H1 (cell line): ENCODE data around the gene OR2AG1. TPM values are rescaled to one million over a fixed set of nuclear protein-coding genes. Genes with fewer than 3 reads are reported as not detected.
A peak's percentile ranks its signal among the peaks of the same experiment; 100 is the strongest.

Experiments
- CTCF ChIA-PET: fragments of 300-600 bp; sonication (Branson Sonifier 250); formaldehyde crosslinking; loops from one replicate; lab custom pipeline; 2021; ENCODE audit not compliant: partially characterized antibody; lab: Charles Lee
- POLR2A ChIA-PET: fragments of 300-600 bp; sonication (Branson Sonifier 250); formaldehyde crosslinking; loops from one replicate; lab custom pipeline; 2021; ENCODE audit warnings: inconsistent platforms; ENCODE audit not compliant: partially characterized antibody; lab: Charles Lee
- DNase-seq, 2 experiments: peaks; one replicate each; pipeline versions ENCODE4 v3.0.0 to v3.0.0-alpha.2; 2010 to 2022; ENCODE audit warnings: low spot score in 2 of 2, low read depth in 1 of 2, mixed read lengths in 1 of 2
- FAIRE-seq: peaks from 2 replicates; lab custom pipeline; 2011; peaks lifted over from hg19 to GRCh38; lab: Jason Lieb, UNC
- H2AFZ ChIP-seq: 2 replicates; pipeline ENCODE4 v1.8.1; 2012; ENCODE audit warnings: low read length, inconsistent platforms
- H2AK5ac ChIP-seq: 2 replicates; pipeline ENCODE4 v1.6.1; 2013; ENCODE audit warnings: low read depth, low read length
- H2BK120ac ChIP-seq: replicated peaks from 2 replicates; pipeline ENCODE3; 2013; ENCODE audit warnings: low read depth, low read length, inconsistent platforms
- H2BK12ac ChIP-seq: 2 replicates; pipeline ENCODE4 v1.6.1; 2013; ENCODE audit warnings: low read depth, low read length
- H2BK15ac ChIP-seq: 2 replicates; pipeline ENCODE4 v1.6.1; 2013; ENCODE audit warnings: low read length
- H2BK20ac ChIP-seq: 2 replicates; pipeline ENCODE4 v1.6.1; 2013; ENCODE audit warnings: low read length
- H2BK5ac ChIP-seq: 2 replicates; pipeline ENCODE4 v1.6.1; 2013; ENCODE audit warnings: low read depth, low read length
- H3K14ac ChIP-seq: 2 replicates; pipeline ENCODE4 v1.6.1; 2013; ENCODE audit warnings: inconsistent platforms; ENCODE audit not compliant: insufficient read length
- H3K18ac ChIP-seq: 2 replicates; pipeline ENCODE4 v1.6.1; 2013; ENCODE audit warnings: low read length; ENCODE audit errors: extremely low read depth
- H3K23ac ChIP-seq: 2 replicates; pipeline ENCODE4 v1.6.1; 2013; ENCODE audit warnings: inconsistent platforms; ENCODE audit not compliant: insufficient read length
- H3K23me2 ChIP-seq: 2 replicates; pipeline ENCODE4 v1.6.1; 2013; ENCODE audit warnings: low read depth, low read length
- H3K27ac ChIP-seq: 2 replicates; pipeline ENCODE4 v1.6.1; 2011; ENCODE audit warnings: low read depth, low read length, inconsistent platforms
- H3K27me3 ChIP-seq, 4 experiments: replicated peaks in 1 of 4; 1 replicate in 1 of 4; 2 replicates in 3 of 4; pipeline versions ENCODE4 v1.6.1 to v1.8.1; 2011 to 2013; ENCODE audit warnings: low read length in 3 of 4, mild to moderate bottlenecking in 3 of 4, inconsistent platforms in 2 of 4, mixed read lengths in 2 of 4, moderate library complexity in 1 of 4; ENCODE audit not compliant: control insufficient read depth in 3 of 4, insufficient read depth in 3 of 4; ENCODE audit errors: extremely low read depth in 1 of 4
- H3K36me3 ChIP-seq, 4 experiments: 2 replicates each; pipeline versions ENCODE4 v1.6.1 to v1.8.1; 2011 to 2013; ENCODE audit warnings: mild to moderate bottlenecking in 4 of 4, low read length in 3 of 4, moderate library complexity in 2 of 4, control low read depth in 1 of 4, inconsistent platforms in 1 of 4; ENCODE audit not compliant: insufficient read depth in 4 of 4, control insufficient read depth in 2 of 4
- H3K4ac ChIP-seq: replicated peaks from 2 replicates; pipeline ENCODE3; 2013; ENCODE audit warnings: low read length, low read depth, mixed read lengths, inconsistent platforms; ENCODE audit not compliant: insufficient read length
- H3K4me1 ChIP-seq, 4 experiments: replicated peaks in 1 of 4; 1 replicate in 1 of 4; 2 replicates in 3 of 4; pipeline versions ENCODE4 v1.6.1 to v1.8.1; 2011 to 2013; ENCODE audit warnings: low read length in 3 of 4, inconsistent platforms in 2 of 4, mixed read lengths in 1 of 4; ENCODE audit not compliant: insufficient read depth in 4 of 4, control insufficient read depth in 3 of 4
- H3K4me2 ChIP-seq, 2 experiments: 2 replicates each; pipeline versions ENCODE4 v1.6.1 to v1.8.1; 2011 to 2013; ENCODE audit warnings: low read depth in 2 of 2, low read length in 2 of 2, control low read depth in 1 of 2, inconsistent platforms in 1 of 2, mild to moderate bottlenecking in 1 of 2; ENCODE audit not compliant: insufficient read depth in 1 of 2
- H3K4me3 ChIP-seq, 4 experiments: fragments of 200-600, 300-600 bp in 1 of 4; sonication (generic), shearing (Covaris generic), sonication (Bioruptor Twin) in 1 of 4; 2 replicates each; pipeline versions ENCODE4 v1.5.1 to v1.8.1; 2011 to 2016; ENCODE audit warnings: low read length in 4 of 4, low read depth in 3 of 4, control low read depth in 2 of 4, inconsistent platforms in 2 of 4, mild to moderate bottlenecking in 2 of 4, mixed read lengths in 1 of 4, moderate library complexity in 1 of 4; ENCODE audit not compliant: insufficient read depth in 2 of 4; ENCODE audit errors: extremely low read depth in 1 of 4
- H3K56ac ChIP-seq: replicated peaks from 2 replicates; pipeline ENCODE3; 2013; ENCODE audit warnings: low read depth, mild to moderate bottlenecking, mixed read lengths, low read length, inconsistent platforms; ENCODE audit not compliant: insufficient read length
- H3K79me1 ChIP-seq: 2 replicates; pipeline ENCODE4 v1.6.1; 2013; ENCODE audit warnings: low read depth, low read length, control low read depth
- H3K79me2 ChIP-seq, 2 experiments: 2 replicates each; pipeline versions ENCODE4 v1.6.1 to v1.8.1; 2012 to 2013; ENCODE audit warnings: low read length in 2 of 2, mild to moderate bottlenecking in 2 of 2, inconsistent platforms in 1 of 2; ENCODE audit not compliant: insufficient read depth in 2 of 2, control insufficient read depth in 1 of 2
- H3K9ac ChIP-seq, 4 experiments: replicated peaks in 1 of 4; 1 replicate in 1 of 4; 2 replicates in 3 of 4; pipeline versions ENCODE4 v1.6.1 to v1.8.1; 2011 to 2013; ENCODE audit warnings: low read depth in 3 of 4, low read length in 3 of 4, control low read depth in 2 of 4, mild to moderate bottlenecking in 2 of 4, moderate library complexity in 2 of 4, inconsistent platforms in 1 of 4; ENCODE audit errors: extremely low read depth in 1 of 4
- H3K9me3 ChIP-seq, 2 experiments: 2 replicates each; pipeline versions ENCODE4 v1.6.1 to v1.8.1; 2012 to 2013; ENCODE audit warnings: mild to moderate bottlenecking in 2 of 2, moderate library complexity in 2 of 2, control low read depth in 1 of 2, inconsistent platforms in 1 of 2, low read depth in 1 of 2, low read length in 1 of 2, mixed read lengths in 1 of 2; ENCODE audit not compliant: insufficient read depth in 2 of 2
- H4K20me1 ChIP-seq, 2 experiments: replicated peaks in 1 of 2; 2 replicates each; pipeline versions ENCODE3 to v1.8.1; 2011 to 2013; ENCODE audit warnings: inconsistent platforms in 2 of 2, low read length in 2 of 2, mild to moderate bottlenecking in 1 of 2; ENCODE audit not compliant: insufficient read depth in 2 of 2, control insufficient read depth in 1 of 2
- H4K5ac ChIP-seq: 2 replicates; pipeline ENCODE4 v1.6.1; 2013; ENCODE audit warnings: low read length, low read depth, mixed read lengths, inconsistent platforms; ENCODE audit not compliant: insufficient read length
- H4K8ac ChIP-seq: 2 replicates; pipeline ENCODE4 v1.8.0; 2013; ENCODE audit warnings: mild to moderate bottlenecking, moderate library complexity, low read length, inconsistent platforms; ENCODE audit not compliant: insufficient read depth; ENCODE audit errors: extremely low read depth
- H4K91ac ChIP-seq: replicated peaks from 2 replicates; pipeline ENCODE3; 2013; ENCODE audit warnings: low read length, mixed read lengths, inconsistent platforms; ENCODE audit not compliant: insufficient read length
- BRCA1 ChIP-seq: IDR thresholded peaks from 2 replicates; pipeline ENCODE4 v1.6.1; 2012; ENCODE audit warnings: low read depth, low read length, improper control_type of control experiment
- CEBPB ChIP-seq: IDR thresholded peaks from 2 replicates; pipeline ENCODE4 v1.6.1; 2012; ENCODE audit warnings: low read depth, low read length
- CREB1 ChIP-seq: IDR thresholded peaks from 2 replicates; pipeline ENCODE4 v1.6.1; 2012; ENCODE audit warnings: inconsistent platforms
- CTBP2 ChIP-seq: IDR thresholded peaks from 2 replicates; pipeline ENCODE4 v1.7.0; 2011; ENCODE audit warnings: borderline replicate concordance, mild to moderate bottlenecking, moderate library complexity, mixed read lengths, low read length; ENCODE audit not compliant: insufficient read depth, insufficient read length
- CTCF ChIP-seq, 3 experiments: IDR thresholded peaks; 1 replicate in 2 of 3; 2 replicates in 1 of 3; pipeline versions ENCODE4 v1.5.1 to v1.6.1; 2011; ENCODE audit warnings: low read length in 3 of 3, mild to moderate bottlenecking in 3 of 3, inconsistent platforms in 2 of 3, low read depth in 1 of 3, moderate library complexity in 1 of 3; ENCODE audit not compliant: insufficient read depth in 1 of 3; ENCODE audit errors: control extremely low read depth in 1 of 3
- MAX ChIP-seq: IDR thresholded peaks from 2 replicates; pipeline ENCODE4 v1.6.1; 2012; ENCODE audit warnings: inconsistent platforms
- RAD21 ChIP-seq, 2 experiments: IDR thresholded peaks in 1 of 2; conservative IDR thresholded peaks in 1 of 2; 2 replicates each; pipeline ENCODE4 v1.6.1; 2011; ENCODE audit warnings: low read depth in 2 of 2, low read length in 2 of 2, improper control_type of control experiment in 1 of 2, inconsistent platforms in 1 of 2, mild to moderate bottlenecking in 1 of 2, moderate library complexity in 1 of 2
- RFX5 ChIP-seq: IDR thresholded peaks from 2 replicates; pipeline ENCODE4 v1.6.1; 2011; ENCODE audit warnings: low read depth, low read length, improper control_type of control experiment, borderline replicate concordance
- SP2 ChIP-seq: IDR thresholded peaks from 2 replicates; pipeline ENCODE4 v1.6.1; 2012; ENCODE audit warnings: mild to moderate bottlenecking, low read length, inconsistent platforms
- TEAD4 ChIP-seq: IDR thresholded peaks from 2 replicates; pipeline ENCODE4 v1.6.1; 2012; ENCODE audit warnings: low read depth, low read length, inconsistent platforms, mixed read lengths
- WGBS, 2 experiments: shearing (Covaris generic) in 1 of 2; methylation state at CpG; one replicate each; pipeline versions ENCODE4 v1.1.6 to v1.1.7; 2013 to 2015; ENCODE audit warnings: low lambda C conversion rate in 2 of 2, mixed read lengths in 2 of 2, inconsistent platforms in 1 of 2, low coverage in 1 of 2, missing lambda C conversion rate in 1 of 2; ENCODE audit not compliant: insufficient replicate concordance in 2 of 2, insufficient coverage in 1 of 2, insufficient read length in 1 of 2; ENCODE audit errors: extremely low coverage in 1 of 2, missing lambda C conversion rate in 1 of 2; 5-methylcytosine and 5-hydroxymethylcytosine counted together
- polyA plus RNA-seq, 7 experiments: library from polyadenylated mRNA; depleted of rRNA in 3 of 7; stranded (reverse) in 5 of 7; unstranded in 2 of 7; fragments of >200 nt in 5 of 7; fragments of 200-250 nt in 2 of 7; gene quantifications; 1 replicate in 5 of 7; 2 replicates in 1 of 7; 4 replicates in 1 of 7; pipeline versions ENCODE4 v1.2.1 to v1.2.3, GENCODE V29; 2011 to 2013; ENCODE audit warnings: missing spikeins in 2 of 7, mixed read lengths in 2 of 7
- total RNA-seq: library from RNA; stranded (reverse); fragmentation: NEBNext Ultra II Directional; extraction: Animal tissue kit (Norgen Biotek cat#: 25700); gene quantifications from 2 replicates; pipeline ENCODE4 v1.2.1, GENCODE V29; 2021

The OR2AG1 gene
- total and polyA plus RNA-seq, 2 of the 8 experiments (the other 6 are each of a cell fraction or from before 2014, with no cell fraction given), result not detected

GRCh38 chr11:6812390-6813005 is 29.7 kb downstream of the OR2AG1 start:
- H3K9me3 ChIP-seq, result no peaks in the 10 kb centered on the region
- H3K4me3 ChIP-seq, result no peak overlapping the region
- H3K4me2 ChIP-seq, result no peak overlapping the region
- H3K23me2 ChIP-seq, result no peaks in the 10 kb centered on the region
- CTCF ChIA-PET, result interaction anchor here (0.6 to 3.2 kb wide), 56 partner anchors 9 to 1278 kb away, joined by 3 to 34 read pairs (median 4); partner anchors contain the start of genes NLRP14, OR2AG1, OR2AG2 and ZNF214
- DNase-seq (no peak), FAIRE-seq (peak; percentile 91)
- no peak overlapping the region for H2BK12ac ChIP-seq
- no peaks in the 10 kb centered on the region for H3K79me1 ChIP-seq
- H3K14ac ChIP-seq, result no peak overlapping the region
- H4K8ac ChIP-seq, result no peak overlapping the region
- H3K56ac ChIP-seq, result no peak overlapping the region
- no peak overlapping the region for H2BK15ac ChIP-seq
- WGBS, 2 experiments, result 28% methylated on average over 6 of the region's 6 CpGs; no CpG with 5 or more reads in 1 of the 2 experiments
- H3K27ac ChIP-seq, result no peak overlapping the region
- H3K9ac ChIP-seq, result no peak overlapping the region
- H2AFZ ChIP-seq, result no peak overlapping the region
- no peak overlapping the region for H3K4ac ChIP-seq
- POLR2A ChIA-PET, result interaction anchor here (1.3 kb wide), 1 partner anchor 208 kb away, joined by 3 read pairs; the partner anchor contains the start of genes NLRP14 and ZNF214
- no peak overlapping the region for H4K91ac ChIP-seq
- H2BK120ac ChIP-seq, result no peak overlapping the region
- H2BK5ac ChIP-seq, result no peak overlapping the region
- no peaks in the 10 kb centered on the region; a peak in 1 of 7 replicates for H3K4me1 ChIP-seq
- H3K27me3 ChIP-seq, result no peaks in the 10 kb centered on the region
- no peaks in the 10 kb centered on the region for H3K79me2 ChIP-seq
- no peak overlapping the region for H2AK5ac ChIP-seq
- no peak overlapping the region for H4K5ac ChIP-seq
- H2BK20ac ChIP-seq, result no peak overlapping the region
- H4K20me1 ChIP-seq, result no peaks in the 10 kb centered on the region
- no peak overlapping the region for H3K18ac ChIP-seq
- H3K36me3 ChIP-seq, result no peaks in the 10 kb centered on the region
- no peak overlapping the region for H3K23ac ChIP-seq
- TF ChIP-seq CTBP2 (no peak), MAX (peak; percentile 82), CTCF (IDR thresholded peaks at IDR 0.05; ENCODE audit: control extremely low read depth in 1 of 3, insufficient read depth in 1 of 3, low read depth in 1 of 3, low read length in 3 of 3) (peak; percentile 11 to 92 (median 77)), TEAD4 (no peak), CREB1 (peak; percentile 41; the same call in 1 of the 2 replicates), RAD21 (IDR thresholded peaks at IDR 0.05 in 1 of 2, conservative IDR thresholded peaks at IDR 0.05 in 1 of 2; ENCODE audit: low read depth in 2 of 2, low read length in 2 of 2) (peak; percentile 70 to 79), SP2 (no peak), BRCA1 (no peak), RFX5 (no peak), CEBPB (no peak)
